ENCODE measurements around the gene MYOM1. TPM values are rescaled to one million over a fixed set of nuclear protein-coding genes. Genes with fewer than 3 reads are reported as not detected.

Gene MYOM1
- 0.46 and 0.63 TPM in 2 replicates for total RNA-seq
- long read RNA-seq, result 0 reads

DNA sequence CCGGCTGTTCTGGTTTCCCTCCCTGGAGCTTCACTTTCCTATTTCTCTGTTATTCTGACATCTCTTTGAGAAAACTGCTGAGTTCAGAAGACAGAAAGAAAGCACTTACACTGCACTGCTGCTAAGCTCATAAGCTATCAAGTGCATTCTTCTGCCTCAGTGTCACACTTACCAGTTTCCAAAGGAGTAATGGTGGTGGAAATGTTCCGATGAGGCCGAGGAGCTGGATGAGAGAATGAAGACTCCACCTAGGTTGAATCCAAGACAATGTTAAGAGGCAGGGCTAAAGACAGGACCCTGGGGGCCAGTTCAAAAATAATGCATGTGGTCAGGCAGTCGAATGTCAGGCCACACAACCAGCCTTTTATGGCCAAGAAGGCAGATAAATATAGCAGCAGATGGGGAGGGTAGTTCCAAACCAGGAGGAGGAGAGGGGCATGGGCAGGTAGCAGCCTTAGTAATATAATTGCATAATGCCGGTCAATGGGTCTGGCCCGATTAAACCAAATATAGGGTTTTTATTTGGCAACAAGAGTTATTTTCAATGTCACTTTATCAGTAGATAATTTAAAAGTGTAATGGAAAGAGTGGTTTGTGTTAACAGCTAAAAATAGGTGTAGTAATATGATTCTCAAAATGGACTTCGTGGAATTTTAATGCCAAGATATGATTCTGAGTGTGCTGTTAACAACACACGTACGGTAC, at the start of gene MYOM1:
TSS of gene MYOM1 (minus strand) at position 338 of the 705 bp plus-strand sequence. CDS start 4,745 bp downstream, outside the sequence.
- Mint-ChIP-seq H3K27ac (ENCODE audit: unreplicated experiment) (peak within 1 kb of the TSS; percentile 45), H3K9me3 (ENCODE audit: unreplicated experiment) (peaks cover 4% of the 10 kb centered on the region), H3K4me1 (ENCODE audit: unreplicated experiment) (peaks cover 39% of the 10 kb centered on the region), H3K36me3 (ENCODE audit: unreplicated experiment) (no peaks in the 10 kb centered on the region), H3K27me3 (ENCODE audit: unreplicated experiment) (no peaks in the 10 kb centered on the region), H3K4me3 (ENCODE audit: unreplicated experiment) (no peak within 1 kb of the TSS)
- peak; percentile 32 for DNase-seq (ENCODE audit: extremely low spot score, unreplicated experiment)
- TF ChIP-seq, protein P1, sequence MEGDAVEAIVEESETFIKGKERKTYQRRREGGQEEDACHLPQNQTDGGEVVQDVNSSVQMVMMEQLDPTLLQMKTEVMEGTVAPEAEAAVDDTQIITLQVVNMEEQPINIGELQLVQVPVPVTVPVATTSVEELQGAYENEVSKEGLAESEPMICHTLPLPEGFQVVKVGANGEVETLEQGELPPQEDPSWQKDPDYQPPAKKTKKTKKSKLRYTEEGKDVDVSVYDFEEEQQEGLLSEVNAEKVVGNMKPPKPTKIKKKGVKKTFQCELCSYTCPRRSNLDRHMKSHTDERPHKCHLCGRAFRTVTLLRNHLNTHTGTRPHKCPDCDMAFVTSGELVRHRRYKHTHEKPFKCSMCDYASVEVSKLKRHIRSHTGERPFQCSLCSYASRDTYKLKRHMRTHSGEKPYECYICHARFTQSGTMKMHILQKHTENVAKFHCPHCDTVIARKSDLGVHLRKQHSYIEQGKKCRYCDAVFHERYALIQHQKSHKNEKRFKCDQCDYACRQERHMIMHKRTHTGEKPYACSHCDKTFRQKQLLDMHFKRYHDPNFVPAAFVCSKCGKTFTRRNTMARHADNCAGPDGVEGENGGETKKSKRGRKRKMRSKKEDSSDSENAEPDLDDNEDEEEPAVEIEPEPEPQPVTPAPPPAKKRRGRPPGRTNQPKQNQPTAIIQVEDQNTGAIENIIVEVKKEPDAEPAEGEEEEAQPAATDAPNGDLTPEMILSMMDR (IDR thresholded peaks at IDR 0.05), result no peak

DNA sequence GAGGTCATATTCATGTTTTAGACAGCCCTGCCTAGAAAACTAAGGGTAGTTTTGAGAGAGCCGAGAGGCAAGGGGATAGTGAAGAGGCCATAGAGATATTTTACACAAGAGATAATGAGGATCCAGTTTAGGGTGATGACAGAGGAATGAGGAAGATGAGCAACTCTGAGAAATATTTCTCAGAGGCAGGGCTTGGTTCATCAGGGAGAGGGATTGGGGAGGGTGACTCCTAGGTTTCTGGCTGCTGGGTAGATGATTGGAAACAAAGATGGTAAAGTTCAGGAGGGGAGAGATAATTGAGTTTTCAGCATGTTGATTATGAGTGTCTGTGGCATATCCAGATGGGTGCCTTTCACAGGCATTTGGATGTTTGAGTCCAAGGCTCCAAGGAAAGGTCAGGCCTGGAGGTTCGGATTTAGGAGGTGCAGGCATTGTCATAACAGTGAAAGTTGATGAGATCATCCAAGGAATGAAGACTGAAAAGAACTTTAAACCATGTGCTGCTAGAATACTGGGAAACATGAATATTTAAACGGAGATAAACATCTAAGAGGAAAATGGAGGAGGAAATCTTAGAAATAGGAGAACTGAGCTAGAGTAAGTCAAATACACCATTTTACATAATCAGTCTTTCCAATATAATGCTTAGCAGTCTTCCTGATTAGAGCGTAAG, 49.6 kb upstream of the MYOM1 start:
- no peaks in the 10 kb centered on the region for H3K9me3 Mint-ChIP-seq (ENCODE audit: unreplicated experiment)
- TF ChIP-seq, protein P1 (IDR thresholded peaks at IDR 0.05), result no peak
- H3K4me3 Mint-ChIP-seq (ENCODE audit: unreplicated experiment), result no peak overlapping the region
- no peak for DNase-seq (ENCODE audit: extremely low spot score, unreplicated experiment)
- H3K4me1 Mint-ChIP-seq (ENCODE audit: unreplicated experiment), result peaks cover 55% of the 10 kb centered on the region
- peaks cover 18% of the 10 kb centered on the region for H3K36me3 Mint-ChIP-seq (ENCODE audit: unreplicated experiment)
- H3K27me3 Mint-ChIP-seq (ENCODE audit: unreplicated experiment), result no peaks in the 10 kb centered on the region
- peak overlapping the region; percentile 52 for H3K27ac Mint-ChIP-seq (ENCODE audit: unreplicated experiment)

DNA sequence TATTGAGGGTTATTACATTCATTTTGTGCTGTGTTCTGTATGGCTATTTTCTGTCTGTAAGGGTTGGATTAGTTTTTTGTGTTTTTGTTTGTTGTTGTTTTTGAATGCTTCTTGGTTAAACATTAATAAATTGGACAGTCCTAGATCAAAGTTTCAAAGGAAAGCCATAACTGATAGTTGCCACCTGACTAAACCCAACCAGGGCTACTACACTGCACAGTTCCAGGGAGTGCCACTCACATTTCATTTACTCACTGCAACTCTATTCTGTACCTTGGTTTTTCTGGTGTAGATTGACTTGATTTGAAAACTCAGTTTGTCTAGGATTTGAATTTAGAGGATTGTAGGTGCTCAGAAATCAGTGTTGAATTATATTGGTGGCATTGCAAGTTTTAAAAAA, 48.5 kb upstream of the MYOM1 start:
- Mint-ChIP-seq H3K27ac (ENCODE audit: unreplicated experiment) (no peak overlapping the region), H3K4me3 (ENCODE audit: unreplicated experiment) (no peak overlapping the region), H3K4me1 (ENCODE audit: unreplicated experiment) (peaks cover 65% of the 10 kb centered on the region)

DNA sequence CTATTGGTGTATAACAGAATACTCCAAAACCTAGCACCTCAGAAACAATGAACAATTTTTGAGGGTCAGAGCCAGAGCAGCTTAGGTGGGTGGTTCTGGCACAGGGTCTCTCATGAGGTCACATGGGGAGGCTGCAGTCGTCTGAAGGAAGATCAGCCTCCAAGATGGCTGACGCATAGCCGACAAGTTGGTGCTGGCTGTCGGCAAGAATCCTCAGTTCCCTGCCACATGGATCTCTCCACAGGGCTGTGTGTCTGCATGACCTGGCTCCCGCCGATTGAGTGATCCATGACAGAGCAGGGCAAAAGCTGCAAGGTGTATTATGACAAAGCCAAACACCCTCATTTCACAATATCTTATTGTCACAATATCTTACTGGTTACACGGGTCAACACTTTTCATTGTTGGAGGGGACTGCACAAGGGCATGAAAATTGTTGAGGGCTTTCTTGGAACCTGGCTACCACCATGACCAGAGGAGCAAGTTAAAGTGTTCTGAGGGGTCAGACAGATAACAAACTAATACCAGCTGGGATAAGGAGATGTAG, 46.4 kb upstream of the MYOM1 start:
- H3K9me3 Mint-ChIP-seq (ENCODE audit: unreplicated experiment), result no peaks in the 10 kb centered on the region
- H3K27ac Mint-ChIP-seq (ENCODE audit: unreplicated experiment), result no peak overlapping the region
- DNase-seq (ENCODE audit: extremely low spot score, unreplicated experiment), result no peak
- no peak overlapping the region for H3K4me3 Mint-ChIP-seq (ENCODE audit: unreplicated experiment)
- TF ChIP-seq, protein P1 (IDR thresholded peaks at IDR 0.05), result no peak
- H3K27me3 Mint-ChIP-seq (ENCODE audit: unreplicated experiment), result no peaks in the 10 kb centered on the region
- peaks cover 72% of the 10 kb centered on the region for H3K4me1 Mint-ChIP-seq (ENCODE audit: unreplicated experiment)
- H3K36me3 Mint-ChIP-seq (ENCODE audit: unreplicated experiment), result no peaks in the 10 kb centered on the region

More for the DNA sequence above, 48.5 kb upstream of the MYOM1 start:
- no peaks in the 10 kb centered on the region for H3K9me3 Mint-ChIP-seq (ENCODE audit: unreplicated experiment)
- DNase-seq (ENCODE audit: extremely low spot score, unreplicated experiment), result no peak
- TF ChIP-seq, protein P1 (IDR thresholded peaks at IDR 0.05), result no peak
- H3K36me3 Mint-ChIP-seq (ENCODE audit: unreplicated experiment), result peaks cover 7% of the 10 kb centered on the region
- H3K27me3 Mint-ChIP-seq (ENCODE audit: unreplicated experiment), result no peaks in the 10 kb centered on the region

DNA sequence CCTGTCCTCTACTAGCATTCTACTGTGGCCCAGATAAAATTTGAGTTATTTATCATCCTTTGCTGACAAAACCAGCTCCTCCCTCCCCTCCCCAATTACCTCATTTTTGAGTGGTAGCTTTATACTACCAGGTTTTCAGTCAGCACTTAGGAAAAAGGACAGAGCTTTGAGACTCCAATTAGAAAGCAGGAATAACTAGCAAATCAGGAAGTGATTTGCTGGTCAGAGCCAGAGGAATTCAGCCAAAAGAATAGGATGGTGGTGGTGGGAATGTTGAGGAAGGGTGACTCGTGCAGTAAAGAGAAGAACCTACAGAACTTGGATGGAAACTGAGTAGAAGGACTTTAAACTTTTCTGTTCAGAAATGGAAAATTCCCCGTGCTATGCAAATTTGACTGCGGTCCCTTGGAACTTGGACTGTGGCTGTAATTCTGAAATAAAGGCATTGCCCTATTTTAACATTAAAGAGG, 45.8 kb upstream of the MYOM1 start:
- Mint-ChIP-seq H3K27ac (ENCODE audit: unreplicated experiment) (peak overlapping the region; percentile 40), H3K36me3 (ENCODE audit: unreplicated experiment) (no peaks in the 10 kb centered on the region), H3K9me3 (ENCODE audit: unreplicated experiment) (no peaks in the 10 kb centered on the region), H3K4me1 (ENCODE audit: unreplicated experiment) (peaks cover 72% of the 10 kb centered on the region), H3K27me3 (ENCODE audit: unreplicated experiment) (no peaks in the 10 kb centered on the region), H3K4me3 (ENCODE audit: unreplicated experiment) (no peak overlapping the region)
- TF ChIP-seq, protein P1 (IDR thresholded peaks at IDR 0.05), result no peak
- DNase-seq (ENCODE audit: extremely low spot score, unreplicated experiment), result no peak

Measured in osteocyte (in vitro differentiated cells).